GM18858 (cell line): Measurements from ENCODE around the gene APPL1.
"Not testable (repeated sequence)": the region's sequence is repeated elsewhere in the genome, so short reads cannot be mapped to it uniquely, and the experiment has no call there.

Source experiments
- ATAC-seq: cut with Tn5 transposase; IDR thresholded peaks from one replicate; pipeline ENCODE4 v1.9.1; 2021; ENCODE audit not compliant: unreplicated experiment

APPL1 gene

GRCh38 chr3:57261929-57262328 lies 34.4 kb downstream of the APPL1 start:
- no peak for ATAC-seq

DNA sequence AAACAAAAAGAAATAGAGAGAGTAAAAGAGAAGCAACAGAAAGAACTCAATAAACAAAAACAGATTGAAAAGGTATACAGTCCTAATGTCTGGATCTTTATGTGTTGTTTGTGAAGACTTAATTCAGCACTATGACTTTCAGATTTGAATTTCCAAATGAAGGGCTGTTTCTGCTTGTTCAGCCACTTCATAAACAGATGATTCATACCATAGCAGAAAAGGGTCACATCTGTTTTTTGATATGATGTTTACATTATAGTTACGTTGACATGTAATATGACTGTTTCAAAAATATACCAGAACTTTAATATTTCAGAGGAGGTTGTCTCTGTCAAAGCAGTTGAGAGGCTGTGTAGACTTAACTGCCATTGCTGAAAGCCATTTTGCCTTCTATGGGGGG lies 40.9 kb downstream of the APPL1 start:
- no peak for ATAC-seq

GRCh38 chr3:57274845-57275244 lies 47.3 kb downstream of the APPL1 start:
- no peak for ATAC-seq

- no peak for ATAC-seq
Measured at GRCh38 chr3:57275393-57275792, 47.9 kb downstream of the APPL1 start.

GRCh38 chr3:57278237-57278636 lies 50.7 kb downstream of the APPL1 start:
- ATAC-seq = no peak

DNA sequence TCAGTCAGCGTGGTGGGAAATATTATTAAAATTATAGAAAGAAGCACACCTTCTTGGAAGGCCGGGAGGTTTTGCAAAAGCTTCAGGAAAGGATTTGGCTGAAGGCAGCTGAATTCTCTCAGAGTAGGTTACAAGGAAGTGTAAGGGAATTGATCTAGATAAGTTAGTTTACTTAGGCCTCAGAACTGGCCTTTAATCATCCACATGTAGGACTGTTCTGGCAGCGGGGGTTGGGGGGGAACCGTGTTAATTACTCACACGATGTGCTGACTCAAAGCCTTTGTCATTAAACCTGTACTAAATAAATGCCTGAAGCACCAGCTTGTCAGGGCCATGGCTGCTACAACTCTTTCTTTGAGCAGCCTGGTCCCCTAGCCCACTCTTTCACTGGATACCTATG lies 52.2 kb downstream of the APPL1 start:
- no peak for ATAC-seq

DNA sequence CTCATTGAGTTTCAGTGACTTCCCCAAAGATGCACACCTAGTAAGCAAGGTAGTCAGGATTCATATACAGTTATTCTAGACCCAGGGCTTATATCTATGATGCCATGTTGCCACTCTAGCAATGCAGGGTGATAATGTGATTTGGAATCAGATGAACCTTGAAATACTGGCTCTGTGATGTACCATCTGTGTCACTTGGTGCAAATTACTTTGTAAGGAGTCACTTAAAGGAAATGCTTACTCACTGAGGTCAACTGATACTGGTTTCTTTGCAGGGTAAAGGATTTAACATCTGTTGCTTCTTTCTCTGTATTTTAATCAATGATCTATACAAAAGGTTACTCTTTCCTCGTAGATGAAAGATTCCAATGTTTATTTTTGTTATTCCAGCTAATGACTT lies 54.2 kb downstream of the APPL1 start:
- no peak for ATAC-seq

- ATAC-seq = no peak
Measured at GRCh38 chr3:57283334-57283733, 55.8 kb downstream of the APPL1 start.

DNA sequence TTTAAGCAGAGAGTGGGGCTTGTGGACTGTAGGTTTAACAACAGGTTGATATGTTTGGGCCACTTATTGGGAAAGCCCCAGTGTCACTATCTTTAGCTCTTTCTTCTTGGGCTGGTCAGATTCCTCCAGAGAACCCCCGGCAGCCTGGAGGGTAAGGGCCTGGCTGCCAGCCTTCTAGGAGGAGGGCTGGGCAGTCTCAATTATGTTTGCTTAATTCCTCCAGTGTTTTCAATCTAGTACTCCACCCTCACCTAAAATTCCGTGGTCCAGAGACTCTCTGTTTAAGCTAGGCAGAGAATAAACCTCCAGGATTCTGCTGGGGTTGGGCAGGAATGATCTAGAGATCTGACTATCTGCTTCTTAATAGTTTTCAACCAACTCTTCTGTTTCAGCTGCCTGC lies 59.7 kb downstream of the APPL1 start:
- ATAC-seq = no peak

GRCh38 chr3:57288403-57288802 lies 60.9 kb downstream of the APPL1 start:
- no peak for ATAC-seq

DNA sequence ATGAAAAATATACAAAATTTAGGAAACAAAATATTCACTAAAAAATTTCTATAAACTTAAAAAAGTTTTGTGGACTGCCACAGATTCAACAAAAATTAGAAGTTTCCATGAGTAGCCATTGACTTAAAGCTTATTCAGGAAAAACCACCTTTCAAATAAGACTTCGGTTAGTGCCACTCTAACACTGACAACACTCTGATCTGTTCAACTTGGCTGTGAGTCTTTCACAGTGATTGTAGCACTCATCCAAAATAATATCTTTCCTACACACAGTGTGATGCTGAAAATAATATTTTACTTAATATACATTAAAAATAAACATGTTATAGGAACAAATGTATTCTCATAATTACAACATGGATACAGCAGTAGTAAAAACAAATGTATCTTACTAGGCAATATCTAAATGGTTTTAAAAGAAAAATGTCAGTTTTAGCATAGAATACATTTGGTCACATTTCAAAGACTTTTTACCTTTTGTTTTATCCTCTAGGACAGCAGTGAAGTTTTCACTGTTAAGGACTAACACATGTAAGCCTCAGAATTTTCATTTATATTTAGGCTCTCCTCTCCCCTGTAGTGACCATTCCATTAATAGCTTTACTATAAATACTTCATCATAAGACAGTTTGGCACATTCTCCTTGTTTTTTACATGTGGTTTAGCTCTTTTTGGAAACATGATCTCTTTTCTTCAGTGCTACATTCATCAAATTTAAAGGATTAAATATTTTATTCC lies 64.8 kb downstream of the APPL1 start, which contains the start of gene ASB14:
ASB14 (minus strand) TSS at position 527 of the 738 bp plus-strand sequence. CDS start 652 bp downstream, outside the sequence.
- ATAC-seq = no peak

DNA sequence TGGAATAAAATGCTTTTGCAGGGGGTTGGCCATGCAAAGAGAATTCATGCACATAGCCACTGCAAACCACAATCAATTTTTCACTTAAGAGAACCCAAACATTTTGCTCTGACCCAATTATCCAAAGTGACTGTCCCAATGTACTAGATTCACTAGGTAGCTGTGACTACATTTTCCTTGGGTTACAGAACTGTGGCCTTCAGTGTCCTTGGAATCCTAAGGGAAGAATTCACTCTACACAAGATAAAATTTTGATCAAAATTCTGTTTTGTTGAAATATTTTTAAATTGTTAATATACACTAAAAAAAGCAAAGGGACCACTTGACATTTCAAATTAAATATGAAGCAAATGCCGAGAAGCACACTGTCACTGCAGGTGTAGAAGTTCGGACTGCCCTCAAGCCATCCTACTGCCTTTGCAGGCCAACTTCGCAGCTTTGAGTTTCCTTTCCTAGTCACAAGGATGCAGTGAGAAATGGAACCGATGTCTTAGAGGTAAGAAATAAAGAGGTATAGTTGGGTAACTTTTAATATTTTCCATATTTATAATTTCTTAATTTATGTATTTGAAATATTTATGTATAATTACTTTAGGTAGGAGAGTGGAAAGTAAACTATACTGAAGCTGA lies 65.5 kb downstream of the APPL1 start:
- ATAC-seq = no peak

DNA sequence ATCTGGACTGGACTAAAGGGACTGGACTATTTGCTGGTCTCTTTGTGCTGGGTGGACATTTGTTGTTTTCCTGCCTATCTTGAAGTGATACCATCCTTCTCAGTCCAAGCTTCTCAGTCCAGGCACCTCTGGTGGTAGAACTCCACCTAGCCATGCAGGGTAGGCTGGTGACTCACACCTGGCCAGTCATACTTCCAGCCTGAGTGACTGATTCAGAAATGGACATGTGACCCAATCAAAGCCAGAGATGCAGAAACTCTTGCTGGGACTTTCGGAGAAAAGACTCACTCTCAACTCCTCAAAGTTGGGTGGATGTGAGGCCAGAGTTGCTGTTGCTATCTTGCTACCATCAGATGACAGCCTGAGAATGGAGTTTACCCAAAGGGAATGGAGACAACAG lies 70.5 kb downstream of the APPL1 start:
- no peak for ATAC-seq

DNA sequence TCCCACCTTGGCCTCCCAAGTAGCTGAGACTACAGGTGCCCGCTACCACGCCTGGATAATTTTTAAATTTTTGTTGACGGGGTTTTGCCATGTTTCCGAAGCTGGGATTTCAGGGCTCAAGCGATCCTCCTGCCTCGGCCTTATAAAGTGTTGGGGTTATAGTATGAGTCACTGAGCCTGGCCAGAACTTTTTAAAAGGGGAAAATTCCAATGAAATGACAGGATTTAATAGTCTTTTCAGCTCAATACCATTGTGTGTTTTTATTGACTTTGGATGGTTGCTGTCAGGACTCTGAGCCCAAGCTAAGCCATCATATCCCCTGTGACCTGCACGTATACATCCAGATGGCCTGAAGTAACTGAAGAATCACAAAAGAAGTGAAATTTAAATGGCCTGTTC lies 76.0 kb downstream of the APPL1 start:
- not testable (repeated sequence) for ATAC-seq

GRCh38 chr3:57309769-57310360 lies 82.3 kb downstream of the APPL1 start:
- no peak for ATAC-seq

- ATAC-seq = no peak
Measured at GRCh38 chr3:57314204-57314603, 86.7 kb downstream of the APPL1 start.
